Neutrophil (primary cell): Measurements from ENCODE around the gene NFATC3.

Source experiments
- H3K27ac ChIP-seq: fragments of 200-600 bp; sonication (generic); 2 replicates; pipeline ENCODE4 v1.5.1; 2016; ENCODE audit warnings: mild to moderate bottlenecking, moderate library complexity
- H3K27me3 ChIP-seq: fragments of 200-600 bp; sonication (generic); 2 replicates; pipeline ENCODE4 v1.6.0; 2016; ENCODE audit warnings: mild to moderate bottlenecking
- H3K36me3 ChIP-seq: fragments of 200-600 bp; sonication (generic); 2 replicates; pipeline ENCODE4 v1.5.1; 2017
- H3K4me1 ChIP-seq, 2 experiments: fragments of 200-600 bp in 1 of 2; sonication (generic) in 1 of 2; 1 replicate in 1 of 2; 2 replicates in 1 of 2; pipeline versions ENCODE4 v1.5.1 to v1.6.1; 2013 to 2016; ENCODE audit warnings: low read depth in 1 of 2, low read length in 1 of 2, mild to moderate bottlenecking in 1 of 2, moderate library complexity in 1 of 2; ENCODE audit not compliant: control insufficient read depth in 1 of 2, insufficient read depth in 1 of 2
- H3K4me3 ChIP-seq, 2 experiments: fragments of 200-600 bp in 1 of 2; sonication (generic) in 1 of 2; 1 replicate in 1 of 2; 2 replicates in 1 of 2; pipeline ENCODE4 v1.5.1; 2013 to 2016; ENCODE audit warnings: low read depth in 1 of 2, low read length in 1 of 2, mild to moderate bottlenecking in 1 of 2, moderate library complexity in 1 of 2
- H3K9me3 ChIP-seq: fragments of 200-600 bp; sonication (generic); 2 replicates; pipeline ENCODE4 v1.5.1; 2016
- CTCF ChIP-seq: fragments of 200-600 bp; sonication (generic); IDR thresholded peaks from 2 replicates; pipeline ENCODE4 v1.5.1; 2016; ENCODE audit warnings: antibody characterized with exemption

Gene NFATC3

GRCh38 chr16:68226116-68226515 lies 140.9 kb downstream of the NFATC3 start:
- Histone ChIP-seq H3K27me3 (no peaks in the 10 kb centered on the region), H3K4me1 (no peaks in the 10 kb centered on the region), H3K36me3 (peaks cover 52% of the 10 kb centered on the region), H3K9me3 (no peaks in the 10 kb centered on the region), H3K27ac (no peak overlapping the region), H3K4me3 (no peak overlapping the region)
- TF ChIP-seq CTCF, result no peak

- Histone ChIP-seq H3K27ac (no peak overlapping the region), H3K4me3 (no peak overlapping the region), H3K27me3 (no peaks in the 10 kb centered on the region), H3K36me3 (peaks cover 55% of the 10 kb centered on the region), H3K4me1 (no peaks in the 10 kb centered on the region), H3K9me3 (no peaks in the 10 kb centered on the region)
- no peak for TF ChIP-seq CTCF
Measured at GRCh38 chr16:68227183-68227793, 142.1 kb downstream of the NFATC3 start.

- no peak for TF ChIP-seq CTCF
- Histone ChIP-seq H3K9me3 (no peaks in the 10 kb centered on the region), H3K27ac (peak overlapping the region; percentile 5), H3K27me3 (no peaks in the 10 kb centered on the region), H3K4me1 (no peaks in the 10 kb centered on the region), H3K4me3 (no peak overlapping the region), H3K36me3 (peaks cover 60% of the 10 kb centered on the region)
Measured at GRCh38 chr16:68227850-68228553, 142.8 kb downstream of the NFATC3 start.

- no peak overlapping the region for H3K4me3 ChIP-seq
- no peaks in the 10 kb centered on the region for H3K9me3 ChIP-seq
- no peaks in the 10 kb centered on the region for H3K4me1 ChIP-seq
- peaks cover 60% of the 10 kb centered on the region for H3K36me3 ChIP-seq
- no peak for TF ChIP-seq CTCF
- H3K27ac ChIP-seq, result no peak overlapping the region
- H3K27me3 ChIP-seq, result peaks cover 2% of the 10 kb centered on the region
Measured at GRCh38 chr16:68228652-68229051, 143.5 kb downstream of the NFATC3 start.

- Histone ChIP-seq H3K4me3 (no peak overlapping the region), H3K4me1 (no peaks in the 10 kb centered on the region), H3K9me3 (no peaks in the 10 kb centered on the region), H3K36me3 (peaks cover 60% of the 10 kb centered on the region), H3K27ac (no peak overlapping the region), H3K27me3 (peaks cover 12% of the 10 kb centered on the region)
- TF ChIP-seq CTCF, result peak; percentile 70
Measured at GRCh38 chr16:68229431-68230175, 144.4 kb downstream of the NFATC3 start.
